ENCODE results near the gene KIF26A. TPM values are rescaled to one million over a fixed set of nuclear protein-coding genes. Genes with fewer than 3 reads are reported as not detected.

The KIF26A gene
- total RNA-seq, 4 donors from 2014 or later = 3.3 to 6.2 (median 4.9) TPM

DNA sequence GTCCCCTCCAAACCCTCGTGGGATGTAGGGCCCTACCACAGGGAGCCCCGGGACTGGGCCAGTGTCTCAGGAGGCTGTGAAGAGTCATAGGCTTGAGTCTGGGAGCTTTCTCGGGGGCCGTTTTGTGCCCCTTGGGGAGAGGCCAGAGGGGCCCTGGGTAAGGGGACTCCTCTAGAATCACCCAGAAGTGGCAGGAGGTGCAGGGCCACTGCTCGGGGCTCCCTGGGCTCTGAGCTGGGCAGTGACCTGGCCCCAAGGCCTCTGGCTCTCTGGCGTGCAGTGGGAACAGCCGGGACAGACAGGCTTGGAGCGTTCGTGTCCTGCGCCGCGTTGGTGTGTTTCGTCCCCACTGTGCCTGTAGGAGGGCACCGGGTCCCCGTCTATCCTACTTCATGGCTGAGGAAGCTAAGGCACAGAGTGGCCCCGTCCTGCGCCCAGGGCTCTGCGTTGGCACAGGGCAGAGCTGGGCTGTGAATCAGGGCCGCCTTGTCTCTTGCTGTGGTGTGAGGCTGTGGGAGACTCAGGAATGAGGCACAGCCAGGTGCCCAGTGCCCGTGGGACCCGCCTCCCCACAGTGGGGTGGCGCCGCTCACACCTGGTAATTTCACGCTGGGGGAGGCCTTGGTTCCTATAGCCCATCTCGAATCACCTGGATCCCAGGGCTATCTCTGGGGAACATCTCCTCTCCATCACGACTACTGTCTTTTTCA is 23.8 kb upstream of the KIF26A start:
- intact Hi-C loops (cut with DNase I) = no loop called here
- 86 to 88% methylated on average over 19 to 23 of the region's 26 CpGs for WGBS, 2 donors
- no peaks in the 10 kb centered on the region for H3K27me3 ChIP-seq

DNA sequence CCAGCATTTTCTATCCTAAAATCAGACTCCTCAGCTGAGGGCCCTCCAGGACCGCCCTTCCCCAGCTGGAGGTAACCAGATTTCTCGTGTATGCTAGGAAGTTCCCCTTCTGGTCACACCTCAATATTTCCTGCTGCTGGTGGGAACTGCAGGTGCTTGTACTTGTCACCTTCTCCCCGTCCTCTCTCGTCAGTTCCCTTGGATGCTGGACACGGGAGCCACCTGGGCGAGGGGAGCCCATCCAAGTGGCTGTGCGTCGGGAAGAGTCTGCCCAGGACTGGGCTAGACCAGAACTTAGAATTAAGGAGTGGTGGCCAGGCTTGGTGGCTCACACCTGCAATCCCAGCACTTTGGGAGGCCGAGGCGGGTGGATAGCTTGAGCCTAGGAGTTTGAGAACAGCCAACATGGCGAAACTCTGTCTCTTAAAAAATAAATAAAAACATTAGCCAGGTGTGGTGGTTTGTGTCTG is 23.2 kb upstream of the KIF26A start:
- 85 to 88% methylated on average over 11 of the region's 11 CpGs for WGBS, 2 donors
- DNase-seq = peak; percentile 1 to 2
- peaks cover 10 to 15% of the 10 kb centered on the region in 2 donors for H3K4me1 ChIP-seq
- intact Hi-C loops (cut with DNase I) = no loop called here
- H3K36me3 ChIP-seq = no peaks in the 10 kb centered on the region
- H3K9me3 ChIP-seq = no peaks in the 10 kb centered on the region
- H3K27ac ChIP-seq = no peak overlapping the region
- TF ChIP-seq CTCF (IDR thresholded peaks at IDR 0.05) = no peak
- no peak for TF ChIP-seq POLR2A (IDR thresholded peaks at IDR 0.05)
- no peaks in the 10 kb centered on the region for H3K27me3 ChIP-seq
- no peak overlapping the region for H3K4me3 ChIP-seq (replicated peaks in 1 of 3)

More for the DNA sequence above, 23.8 kb upstream of the KIF26A start:
- Histone ChIP-seq H3K36me3 (no peaks in the 10 kb centered on the region), H3K9me3 (no peaks in the 10 kb centered on the region), H3K4me3 (replicated peaks in 1 of 3) (no peak overlapping the region), H3K27ac (no peak overlapping the region), H3K4me1 (peaks cover 10 to 15% of the 10 kb centered on the region in 2 donors)
- peak; percentile 1 to 3 for DNase-seq
- no peak for TF ChIP-seq POLR2A (IDR thresholded peaks at IDR 0.05)
- TF ChIP-seq CTCF (IDR thresholded peaks at IDR 0.05) = no peak

DNA sequence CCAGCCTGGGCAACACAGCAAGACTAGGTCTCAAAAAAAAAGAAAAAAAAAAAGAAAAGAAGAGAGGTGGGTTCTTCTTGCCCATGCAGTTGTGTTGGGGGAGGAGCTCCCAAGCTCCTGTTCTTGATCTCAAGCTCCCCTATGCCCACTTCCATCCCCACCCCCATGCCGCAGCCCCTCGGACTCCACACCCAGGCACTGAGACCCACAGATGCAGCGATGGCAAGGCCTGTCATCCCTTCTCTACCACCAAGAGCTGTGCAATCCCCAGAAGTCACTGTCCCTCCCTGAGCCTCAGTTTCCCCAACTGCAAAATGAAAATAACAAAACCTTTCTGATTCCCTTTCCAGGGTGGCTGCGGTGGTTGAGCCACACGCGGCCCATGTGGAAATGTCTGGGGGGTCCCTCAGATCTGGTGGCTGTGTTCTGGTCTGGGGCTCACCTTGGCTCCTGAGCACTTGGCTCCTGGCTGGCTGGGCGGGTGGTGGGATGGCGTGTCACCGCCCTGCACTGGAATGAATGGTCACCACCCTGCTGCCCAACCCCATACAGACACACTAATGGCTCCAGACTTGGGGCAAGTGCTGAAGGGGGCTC is 22.6 kb upstream of the KIF26A start:
- Histone ChIP-seq H3K36me3 (no peaks in the 10 kb centered on the region), H3K4me1 (peaks cover 10 to 15% of the 10 kb centered on the region in 2 donors), H3K9me3 (no peaks in the 10 kb centered on the region), H3K4me3 (replicated peaks in 1 of 3) (peak overlapping the region in 1 of 3 donors; percentile 63), H3K27me3 (no peaks in the 10 kb centered on the region), H3K27ac (peak overlapping the region in 1 of 3 donors; percentile 78)
- peak in 1 of 2 donors; percentile 6 for DNase-seq
- no peak for TF ChIP-seq POLR2A (IDR thresholded peaks at IDR 0.05)
- no peak for TF ChIP-seq CTCF (IDR thresholded peaks at IDR 0.05)
- WGBS, 2 donors = 78 to 81% methylated on average over 6 of the region's 9 CpGs
- intact Hi-C loops (cut with DNase I) = no loop called here

- Histone ChIP-seq H3K9me3 (no peaks in the 10 kb centered on the region), H3K36me3 (no peaks in the 10 kb centered on the region), H3K27me3 (no peaks in the 10 kb centered on the region), H3K4me1 (peaks cover 10 to 15% of the 10 kb centered on the region in 2 donors), H3K4me3 (replicated peaks in 1 of 3) (peak overlapping the region in 2 of 3 donors; percentile 63 to 68), H3K27ac (peak overlapping the region; percentile 26 to 78 (median 52))
- TF ChIP-seq POLR2A (IDR thresholded peaks at IDR 0.05) (no peak), CTCF (IDR thresholded peaks at IDR 0.05) (no peak)
- 2 to 10% methylated on average over 8 to 15 of the region's 19 CpGs for WGBS, 2 donors
- intact Hi-C loops (cut with DNase I) = no loop called here
- DNase-seq = peak; percentile 77 to 84
Measured at GRCh38 chr14:104116288-104116755, 22.1 kb upstream of the KIF26A start.
